Fibroblast of pulmonary artery (primary cell): ENCODE data around the gene HOXD11.
A peak's percentile ranks its signal among the peaks of the same experiment; 100 is the strongest.

Source experiments
- DNase-seq: peaks from one replicate; pipeline ENCODE4 v3.0.0-alpha.2; 2010; ENCODE audit warnings: low read depth
- H3K4me3 ChIP-seq: replicated peaks from 2 replicates; pipeline ENCODE4 v1.5.1; 2011; ENCODE audit warnings: low read depth, mild to moderate bottlenecking, control low read depth, low read length, moderate library complexity
- CTCF ChIP-seq: IDR thresholded peaks from 2 replicates; pipeline ENCODE4 v1.5.1; 2011; ENCODE audit warnings: mild to moderate bottlenecking, control low read depth, low read length, inconsistent platforms; ENCODE audit errors: missing control alignments

The HOXD11 gene

GRCh38 chr2:176133389-176133788, 26.3 kb downstream of the HOXD11 start:
- DNase-seq, result no peak
- no peak overlapping the region for H3K4me3 ChIP-seq
- no peak for TF ChIP-seq CTCF

GRCh38 chr2:176134035-176134434, 27.0 kb downstream of the HOXD11 start:
- DNase-seq, result no peak
- H3K4me3 ChIP-seq, result no peak overlapping the region
- TF ChIP-seq CTCF, result no peak

- no peak overlapping the region for H3K4me3 ChIP-seq
- DNase-seq, result no peak
- no peak for TF ChIP-seq CTCF
Observed at GRCh38 chr2:176135035-176135440, 28.0 kb downstream of the HOXD11 start.

GRCh38 chr2:176136374-176137251, 29.5 kb downstream of the HOXD11 start:
- peak overlapping the region; percentile 28 for H3K4me3 ChIP-seq

GRCh38 chr2:176137252-176137580, 30.1 kb downstream of the HOXD11 start:
- H3K4me3 ChIP-seq, result no peak overlapping the region
- no peak for DNase-seq
- TF ChIP-seq CTCF, result no peak

More at GRCh38 chr2:176136374-176137251, 29.5 kb downstream of the HOXD11 start:
- DNase-seq, result no peak
- no peak for TF ChIP-seq CTCF

- TF ChIP-seq CTCF, result no peak
- H3K4me3 ChIP-seq, result no peak overlapping the region
- DNase-seq, result no peak
Observed at GRCh38 chr2:176137906-176138305, 30.8 kb downstream of the HOXD11 start.

GRCh38 chr2:176138526-176138922, 31.4 kb downstream of the HOXD11 start:
- DNase-seq, result no peak
- TF ChIP-seq CTCF, result no peak
- no peak overlapping the region for H3K4me3 ChIP-seq
